Hepatocyte (in vitro differentiated cells): ENCODE results near the gene MPG. TPM values are rescaled to one million over a fixed set of nuclear protein-coding genes. Genes with fewer than 3 reads are reported as not detected.
"Not testable (repeated sequence)": the region's sequence is repeated elsewhere in the genome, so short reads cannot be mapped to it uniquely, and the experiment has no call there.

Experiments
- DNase-seq: peaks from one replicate; pipeline ENCODE4 v3.0.0-alpha.2; 2016; ENCODE audit warnings: low spot score
- H2AFZ ChIP-seq: fragments of 200-600 bp; sonication (generic); 2 replicates; pipeline ENCODE4 v1.6.0; 2016; ENCODE audit warnings: antibody characterized with exemption, mild to moderate bottlenecking
- H3K27ac ChIP-seq: fragments of 200-600 bp; sonication (generic); 2 replicates; pipeline ENCODE4 v1.5.1; 2016; ENCODE audit warnings: mild to moderate bottlenecking
- H3K27me3 ChIP-seq: fragments of 200-600 bp; sonication (generic); 2 replicates; pipeline ENCODE4 v1.6.1; 2016
- H3K36me3 ChIP-seq: fragments of 200-600 bp; sonication (generic); replicated peaks from 2 replicates; pipeline ENCODE4 v1.5.1; 2016; ENCODE audit warnings: low read depth; ENCODE audit not compliant: insufficient read depth
- H3K4me1 ChIP-seq: fragments of 200-600 bp; sonication (generic); 2 replicates; pipeline ENCODE4 v1.5.1; 2016; ENCODE audit warnings: mild to moderate bottlenecking, moderate library complexity; ENCODE audit not compliant: insufficient read depth
- H3K4me2 ChIP-seq: fragments of 200-600 bp; sonication (generic); 2 replicates; pipeline ENCODE4 v1.6.0; 2016
- H3K4me3 ChIP-seq: fragments of 200-600 bp; sonication (generic); 2 replicates; pipeline ENCODE4 v1.5.1; 2016; ENCODE audit warnings: mild to moderate bottlenecking
- H3K79me2 ChIP-seq: fragments of 200-600 bp; sonication (generic); 2 replicates; pipeline ENCODE4 v1.6.0; 2017; ENCODE audit warnings: mild to moderate bottlenecking
- H3K9me2 ChIP-seq: fragments of 200-600 bp; sonication (generic); replicated peaks from 2 replicates; pipeline ENCODE4 v1.6.0; 2017; ENCODE audit warnings: mild to moderate bottlenecking; ENCODE audit not compliant: insufficient read depth
- H3K9me3 ChIP-seq: fragments of 200-600 bp; sonication (generic); 2 replicates; pipeline ENCODE4 v1.5.1; 2016; ENCODE audit warnings: low read depth, mild to moderate bottlenecking
- H4K20me1 ChIP-seq: fragments of 200-600 bp; sonication (generic); 2 replicates; pipeline ENCODE4 v1.6.0; 2016; ENCODE audit warnings: mild to moderate bottlenecking; ENCODE audit not compliant: insufficient read depth, poor library complexity, severe bottlenecking
- CTCF ChIP-seq: fragments of 200-600 bp; sonication (generic); IDR thresholded peaks from 2 replicates; pipeline ENCODE4 v1.5.1; 2016; ENCODE audit warnings: antibody characterized with exemption, mild to moderate bottlenecking; ENCODE audit not compliant: poor library complexity
- EZH2 ChIP-seq: fragments of 200-600 bp; sonication (generic); IDR thresholded peaks from 2 replicates; pipeline ENCODE4 v1.6.1; 2016; ENCODE audit warnings: antibody characterized with exemption, mild to moderate bottlenecking, borderline replicate concordance
- EZH2phosphoT487 ChIP-seq: fragments of 200-600 bp; sonication (generic); IDR thresholded peaks from one replicate; pipeline ENCODE4 v1.6.1; 2018; ENCODE audit warnings: antibody characterized with exemption, mild to moderate bottlenecking, low read depth, moderate library complexity; ENCODE audit not compliant: unreplicated experiment, severe bottlenecking
- WGBS: methylation state at CpG from one replicate; pipeline ENCODE4 v1.1.6; 2016; ENCODE audit warnings: low lambda C conversion rate; ENCODE audit errors: missing lambda C conversion rate; 5-methylcytosine and 5-hydroxymethylcytosine counted together
- polyA plus RNA-seq: library from polyadenylated mRNA; unstranded; fragments of >200 nt; fragmentation: Nextera tagmentation; extraction: Ambion mirVana; gene quantifications from 2 replicates; pipeline ENCODE4 v1.2.1, GENCODE V29; 2016
- total RNA-seq: library from RNA; depleted of rRNA; stranded (reverse); fragments of >200 nt; gene quantifications from 2 replicates; pipeline ENCODE4 v1.2.3, GENCODE V29; 2014

Gene MPG
- total RNA-seq (67.4 and 85.7 TPM in 2 replicates), polyA plus RNA-seq (83.9 and 121 TPM in 2 replicates)

GRCh38 chr16:77807-78443 lies at the start of gene MPG:
Gene MPG, plus strand, starts transcription at chr16:78225. Its CDS starts 85 bp downstream, at chr16:78310.
- TF ChIP-seq EZH2 (no peak), CTCF (no peak), EZH2phosphoT487 (no peak)
- peak; percentile 93 for DNase-seq
- peak within 1 kb of the TSS; percentile 75 for H3K4me3 ChIP-seq
- H3K4me2 ChIP-seq, result peak within 1 kb of the TSS; percentile 100
- H3K9me3 ChIP-seq, result no peaks in the 10 kb centered on the region
- peak within 1 kb of the TSS; percentile 95 for H3K27ac ChIP-seq
- H3K9me2 ChIP-seq, result no peaks in the 10 kb centered on the region
- H4K20me1 ChIP-seq, result no peaks in the 10 kb centered on the region
- WGBS, result 2% methylated on average over 24 of the region's 83 CpGs
- H3K36me3 ChIP-seq, result no peaks in the 10 kb centered on the region
- H3K79me2 ChIP-seq, result peaks cover 7% of the 10 kb centered on the region
- no peaks in the 10 kb centered on the region for H3K27me3 ChIP-seq
- H3K4me1 ChIP-seq, result peaks cover 49% of the 10 kb centered on the region
- peak within 1 kb of the TSS; percentile 90 for H2AFZ ChIP-seq

GRCh38 chr16:30627-31026 lies 47.4 kb upstream of the MPG start:
- not testable (repeated sequence) for H3K36me3 ChIP-seq, H3K27me3 ChIP-seq
- WGBS, result no CpG with 5 or more reads among the region's 7 CpGs

GRCh38 chr16:33154-33876 lies 44.7 kb upstream of the MPG start:
- not testable (repeated sequence) for H3K4me3 ChIP-seq, H3K9me2 ChIP-seq

More at GRCh38 chr16:30627-31026, 47.4 kb upstream of the MPG start:
- not testable (repeated sequence) for H4K20me1 ChIP-seq, H3K4me2 ChIP-seq, H3K79me2 ChIP-seq, H3K27ac ChIP-seq, H3K9me3 ChIP-seq, H3K9me2 ChIP-seq, H3K4me3 ChIP-seq, H2AFZ ChIP-seq, DNase-seq, H3K4me1 ChIP-seq

GRCh38 chr16:33877-34647 lies 44.0 kb upstream of the MPG start:
- 88% methylated on average over 21 of the region's 21 CpGs for WGBS
- Histone ChIP-seq H3K27ac (no peak overlapping the region), H3K9me3 (no peaks in the 10 kb centered on the region), H3K36me3 (no peaks in the 10 kb centered on the region), H3K79me2 (no peaks in the 10 kb centered on the region), H3K9me2 (no peaks in the 10 kb centered on the region), H4K20me1 (no peaks in the 10 kb centered on the region), H3K4me1 (no peaks in the 10 kb centered on the region), H3K4me2 (no peak overlapping the region), H3K4me3 (no peak overlapping the region), H2AFZ (no peak overlapping the region), H3K27me3 (no peaks in the 10 kb centered on the region)
- no peak for TF ChIP-seq EZH2
- TF ChIP-seq CTCF, result no peak
- DNase-seq, result no peak

More at GRCh38 chr16:33154-33876, 44.7 kb upstream of the MPG start:
- not testable (repeated sequence) for H2AFZ ChIP-seq, H3K4me2 ChIP-seq, H3K79me2 ChIP-seq, H3K27me3 ChIP-seq, H3K9me3 ChIP-seq, H3K27ac ChIP-seq, DNase-seq, H3K4me1 ChIP-seq, H4K20me1 ChIP-seq, H3K36me3 ChIP-seq
- 90% methylated on average over 5 of the region's 8 CpGs for WGBS
